K562 (cell line): ENCODE measurements around the gene FAM50A. TPM values are rescaled to one million over a fixed set of nuclear protein-coding genes. Genes with fewer than 3 reads are reported as not detected.
A peak's percentile ranks its signal among the peaks of the same experiment; 100 is the strongest.

Experiments
- BDP1 ChIP-seq: IDR thresholded peaks from 3 replicates; pipeline ENCODE4 v1.6.1; 2011; ENCODE audit not compliant: insufficient read length, insufficient read depth
- FOXM1 ChIP-seq, 2 experiments: fragments of 450-650 bp in 1 of 2; sonication (generic) in 1 of 2; formaldehyde crosslinking in 1 of 2; IDR thresholded peaks; 2 replicates each; pipeline versions ENCODE4 v1.6.1 to v1.9.0; 2017 to 2022; ENCODE audit warnings: low read depth in 2 of 2, mild to moderate bottlenecking in 2 of 2, missing genetic modification reagents in 1 of 2, moderate library complexity in 1 of 2
- GABPB1 ChIP-seq: sonication (generic); formaldehyde crosslinking; IDR thresholded peaks from 2 replicates; pipeline ENCODE4 v1.8.0; 2022; ENCODE audit warnings: mild to moderate bottlenecking, missing genetic modification reagents
- KDM5B ChIP-seq: fragments of 200-600 bp; sonication (generic); IDR thresholded peaks from 2 replicates; pipeline ENCODE4 v1.6.1; 2012; ENCODE audit warnings: low read depth, mild to moderate bottlenecking, moderate library complexity, low read length, control low read depth, inconsistent platforms; ENCODE audit not compliant: insufficient replicate concordance
- OTX1 ChIP-seq: fragments of 450-650 bp; formaldehyde crosslinking; IDR thresholded peaks from 2 replicates; pipeline ENCODE4 v1.4.0; 2022; ENCODE audit warnings: mild to moderate bottlenecking
- PHF21A ChIP-seq: fragments of 450-650 bp; IDR thresholded peaks from 2 replicates; pipeline ENCODE4 v1.6.1; 2017; ENCODE audit warnings: low read depth, borderline replicate concordance
- POLR2B ChIP-seq: fragments of 450-650 bp; IDR thresholded peaks from 2 replicates; pipeline ENCODE4 v1.6.1; 2018; ENCODE audit warnings: low read depth; ENCODE audit not compliant: partially characterized antibody
- SMAD1 ChIP-seq: fragments of 150-350 bp; IDR thresholded peaks from 2 replicates; pipeline ENCODE4 v1.6.1; 2014; ENCODE audit warnings: low read length, low read depth; ENCODE audit not compliant: partially characterized antibody
- TAL1 ChIP-seq: fragments of 450-650 bp; IDR thresholded peaks from 2 replicates; pipeline ENCODE4 v1.6.1; 2016; ENCODE audit warnings: mild to moderate bottlenecking
- YY1 ChIP-seq, 3 experiments: IDR thresholded peaks; 2 replicates each; pipeline ENCODE4 v1.6.1; 2011; ENCODE audit warnings: low read length in 2 of 3, mild to moderate bottlenecking in 2 of 3, moderate library complexity in 2 of 3, borderline replicate concordance in 1 of 3, control low read depth in 1 of 3, low read depth in 1 of 3; ENCODE audit not compliant: insufficient read depth in 3 of 3, insufficient replicate concordance in 2 of 3, control insufficient read depth in 1 of 3, insufficient read length in 1 of 3; ENCODE audit errors: extremely low read depth in 1 of 3
- ZNF282 ChIP-seq: sonication (generic); formaldehyde crosslinking; IDR thresholded peaks from 2 replicates; pipeline ENCODE4 v1.8.1; 2023; ENCODE audit warnings: missing genetic modification reagents
- ZNF717 ChIP-seq: fragments of 250-450 bp; sonication (Bioruptor Pico); IDR thresholded peaks from 2 replicates; pipeline ENCODE4 v1.5.0; 2021
- ZNF830 ChIP-seq: fragments of 250-450 bp; sonication (Bioruptor Pico); IDR thresholded peaks from 2 replicates; pipeline ENCODE4 v1.5.0; 2021; ENCODE audit warnings: mild to moderate bottlenecking
- polyA plus RNA-seq, 8 experiments: library from polyadenylated mRNA; depleted of rRNA in 4 of 8; stranded (reverse) in 5 of 8; unstranded in 3 of 8; fragments of >200 nt; fragmentation: Nextera tagmentation in 2 of 8; fragmentation: Illumina TruSeq in 1 of 8; extraction: Ambion mirVana in 2 of 8; extraction: Trizol in 1 of 8; gene quantifications; 2 replicates each; pipeline versions ENCODE4 v1.2.1 to v1.2.3, GENCODE V29; 2011 to 2014; ENCODE audit warnings: inconsistent platforms in 1 of 8, missing spikeins in 1 of 8
- total RNA-seq, 7 experiments: library from RNA; depleted of rRNA in 6 of 7; stranded (reverse); fragments of >200 nt in 6 of 7; fragmentation: Illumina TruSeq in 2 of 7; extraction: Trizol in 2 of 7; gene quantifications; 2 replicates each; pipeline versions ENCODE4 v1.2.1 to v1.2.3, GENCODE V29; 2011 to 2021; ENCODE audit warnings: low replicate concordance in 1 of 7
- TF ChIP-seq, protein P1 (sequence below): fragments of 250-450 bp; sonication (Bioruptor Pico); IDR thresholded peaks from 2 replicates; pipeline ENCODE4 v1.4.0; 2020; ENCODE audit warnings: borderline replicate concordance
- TF ChIP-seq, protein P2 (sequence below), 3 experiments: IDR thresholded peaks in 2 of 3; conservative IDR thresholded peaks in 1 of 3; 2 replicates each; pipeline ENCODE4 v1.5.1; 2011 to 2012; ENCODE audit warnings: low read length in 3 of 3, mild to moderate bottlenecking in 3 of 3, control low read depth in 2 of 3, improper control_type of control experiment in 1 of 3, inconsistent platforms in 1 of 3, low read depth in 1 of 3, mixed read lengths in 1 of 3, moderate library complexity in 1 of 3; ENCODE audit not compliant: insufficient read depth in 2 of 3
- TF ChIP-seq, protein P3 (sequence below), 2 experiments: fragments of 450-650 bp in 1 of 2; IDR thresholded peaks; 2 replicates each; pipeline ENCODE4 v1.6.1; 2011 to 2017; ENCODE audit warnings: low read depth in 2 of 2, antibody characterized with exemption in 1 of 2, borderline replicate concordance in 1 of 2, low read length in 1 of 2, mild to moderate bottlenecking in 1 of 2, mixed read lengths in 1 of 2; ENCODE audit not compliant: control insufficient read depth in 1 of 2

The FAM50A gene
- total and polyA plus RNA-seq, 9 of the 15 experiments (the other 6 are each of a cell fraction or from before 2014, with no cell fraction given): 4.4 to 114 (median 67.3) TPM

- TF ChIP-seq, protein P1, sequence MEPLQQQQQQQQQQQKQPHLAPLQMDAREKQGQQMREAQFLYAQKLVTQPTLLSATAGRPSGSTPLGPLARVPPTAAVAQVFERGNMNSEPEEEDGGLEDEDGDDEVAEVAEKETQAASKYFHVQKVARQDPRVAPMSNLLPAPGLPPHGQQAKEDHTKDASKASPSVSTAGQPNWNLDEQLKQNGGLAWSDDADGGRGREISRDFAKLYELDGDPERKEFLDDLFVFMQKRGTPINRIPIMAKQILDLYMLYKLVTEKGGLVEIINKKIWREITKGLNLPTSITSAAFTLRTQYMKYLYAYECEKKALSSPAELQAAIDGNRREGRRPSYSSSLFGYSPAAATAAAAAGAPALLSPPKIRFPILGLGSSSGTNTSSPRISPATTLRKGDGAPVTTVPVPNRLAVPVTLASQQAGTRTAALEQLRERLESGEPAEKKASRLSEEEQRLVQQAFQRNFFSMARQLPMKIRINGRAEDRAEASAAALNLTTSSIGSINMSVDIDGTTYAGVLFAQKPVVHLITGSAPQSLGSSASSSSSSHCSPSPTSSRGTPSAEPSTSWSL (CRISPR knock-in tag): no peak
- TF ChIP-seq OTX1 (CRISPR knock-in tag): peak; percentile 96
- 0 out of 2 replicates have a peak, but pooled peaks have one; percentile 46 for TF ChIP-seq ZNF830 (CRISPR knock-in tag)
- peak; percentile 49 for TF ChIP-seq SMAD1
- TF ChIP-seq, protein P2, sequence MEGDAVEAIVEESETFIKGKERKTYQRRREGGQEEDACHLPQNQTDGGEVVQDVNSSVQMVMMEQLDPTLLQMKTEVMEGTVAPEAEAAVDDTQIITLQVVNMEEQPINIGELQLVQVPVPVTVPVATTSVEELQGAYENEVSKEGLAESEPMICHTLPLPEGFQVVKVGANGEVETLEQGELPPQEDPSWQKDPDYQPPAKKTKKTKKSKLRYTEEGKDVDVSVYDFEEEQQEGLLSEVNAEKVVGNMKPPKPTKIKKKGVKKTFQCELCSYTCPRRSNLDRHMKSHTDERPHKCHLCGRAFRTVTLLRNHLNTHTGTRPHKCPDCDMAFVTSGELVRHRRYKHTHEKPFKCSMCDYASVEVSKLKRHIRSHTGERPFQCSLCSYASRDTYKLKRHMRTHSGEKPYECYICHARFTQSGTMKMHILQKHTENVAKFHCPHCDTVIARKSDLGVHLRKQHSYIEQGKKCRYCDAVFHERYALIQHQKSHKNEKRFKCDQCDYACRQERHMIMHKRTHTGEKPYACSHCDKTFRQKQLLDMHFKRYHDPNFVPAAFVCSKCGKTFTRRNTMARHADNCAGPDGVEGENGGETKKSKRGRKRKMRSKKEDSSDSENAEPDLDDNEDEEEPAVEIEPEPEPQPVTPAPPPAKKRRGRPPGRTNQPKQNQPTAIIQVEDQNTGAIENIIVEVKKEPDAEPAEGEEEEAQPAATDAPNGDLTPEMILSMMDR (IDR thresholded peaks at IDR 0.05 in 2 of 3, conservative IDR thresholded peaks at IDR 0.05 in 1 of 3; ENCODE audit: insufficient read depth in 2 of 3, low read depth in 1 of 3, low read length in 3 of 3): no peak
- peak; percentile 94 for TF ChIP-seq KDM5B
- TF ChIP-seq ZNF282: peak; percentile 84
- TF ChIP-seq BDP1: no peak
- peak; percentile 52; the same call in 1 of the 2 replicates for TF ChIP-seq PHF21A
- TF ChIP-seq ZNF717 (CRISPR knock-in tag): peak; percentile 66; the same call in 1 of the 2 replicates
- 0 out of 2 replicates have a peak, but pooled peaks have one; percentile 4 for TF ChIP-seq TAL1
- TF ChIP-seq POLR2B: peak; percentile 94
- no peak for TF ChIP-seq FOXM1 (IDR thresholded peaks at IDR 0.05; ENCODE audit: low read depth)
- TF ChIP-seq FOXM1 (CRISPR knock-in tag; IDR thresholded peaks at IDR 0.05; ENCODE audit: low read depth): no peak; the same call in 1 of the 2 replicates
- peak; percentile 60; the same call in 1 of the 2 replicates for TF ChIP-seq GABPB1
- TF ChIP-seq YY1 (IDR thresholded peaks at IDR 0.05; ENCODE audit: borderline replicate concordance in 1 of 3, control insufficient read depth in 1 of 3, extremely low read depth in 1 of 3, insufficient read depth in 3 of 3, insufficient read length in 1 of 3, insufficient replicate concordance in 2 of 3, low read depth in 1 of 3, low read length in 2 of 3): peak in 1 of 3 experiments; percentile 13
- TF ChIP-seq, protein P3, sequence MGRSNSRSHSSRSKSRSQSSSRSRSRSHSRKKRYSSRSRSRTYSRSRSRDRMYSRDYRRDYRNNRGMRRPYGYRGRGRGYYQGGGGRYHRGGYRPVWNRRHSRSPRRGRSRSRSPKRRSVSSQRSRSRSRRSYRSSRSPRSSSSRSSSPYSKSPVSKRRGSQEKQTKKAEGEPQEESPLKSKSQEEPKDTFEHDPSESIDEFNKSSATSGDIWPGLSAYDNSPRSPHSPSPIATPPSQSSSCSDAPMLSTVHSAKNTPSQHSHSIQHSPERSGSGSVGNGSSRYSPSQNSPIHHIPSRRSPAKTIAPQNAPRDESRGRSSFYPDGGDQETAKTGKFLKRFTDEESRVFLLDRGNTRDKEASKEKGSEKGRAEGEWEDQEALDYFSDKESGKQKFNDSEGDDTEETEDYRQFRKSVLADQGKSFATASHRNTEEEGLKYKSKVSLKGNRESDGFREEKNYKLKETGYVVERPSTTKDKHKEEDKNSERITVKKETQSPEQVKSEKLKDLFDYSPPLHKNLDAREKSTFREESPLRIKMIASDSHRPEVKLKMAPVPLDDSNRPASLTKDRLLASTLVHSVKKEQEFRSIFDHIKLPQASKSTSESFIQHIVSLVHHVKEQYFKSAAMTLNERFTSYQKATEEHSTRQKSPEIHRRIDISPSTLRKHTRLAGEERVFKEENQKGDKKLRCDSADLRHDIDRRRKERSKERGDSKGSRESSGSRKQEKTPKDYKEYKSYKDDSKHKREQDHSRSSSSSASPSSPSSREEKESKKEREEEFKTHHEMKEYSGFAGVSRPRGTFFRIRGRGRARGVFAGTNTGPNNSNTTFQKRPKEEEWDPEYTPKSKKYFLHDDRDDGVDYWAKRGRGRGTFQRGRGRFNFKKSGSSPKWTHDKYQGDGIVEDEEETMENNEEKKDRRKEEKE (IDR thresholded peaks at IDR 0.05; ENCODE audit: borderline replicate concordance in 1 of 2, control insufficient read depth in 1 of 2, low read depth in 2 of 2, low read length in 1 of 2): peak; percentile 78 to 82
These were observed 42.7 kb upstream of the FAM50A start (continued) for GRCh38 chrX:154401045-154401799.
